Erythroblast (primary cell): Measurements from ENCODE around the gene TMEM161A.
"Not testable (repeated sequence)": the region's sequence is repeated elsewhere in the genome, so short reads cannot be mapped to it uniquely, and the experiment has no call there.

Experiments used
- GATA1 ChIP-seq: IDR thresholded peaks from 2 replicates; pipeline ENCODE4 v1.6.1; 2011; ENCODE audit warnings: low read depth, mild to moderate bottlenecking, control low read depth, low read length, moderate library complexity
- POLR2A ChIP-seq: IDR thresholded peaks from 2 replicates; pipeline ENCODE4 v1.6.1; 2011; ENCODE audit warnings: mild to moderate bottlenecking, low read length

DNA sequence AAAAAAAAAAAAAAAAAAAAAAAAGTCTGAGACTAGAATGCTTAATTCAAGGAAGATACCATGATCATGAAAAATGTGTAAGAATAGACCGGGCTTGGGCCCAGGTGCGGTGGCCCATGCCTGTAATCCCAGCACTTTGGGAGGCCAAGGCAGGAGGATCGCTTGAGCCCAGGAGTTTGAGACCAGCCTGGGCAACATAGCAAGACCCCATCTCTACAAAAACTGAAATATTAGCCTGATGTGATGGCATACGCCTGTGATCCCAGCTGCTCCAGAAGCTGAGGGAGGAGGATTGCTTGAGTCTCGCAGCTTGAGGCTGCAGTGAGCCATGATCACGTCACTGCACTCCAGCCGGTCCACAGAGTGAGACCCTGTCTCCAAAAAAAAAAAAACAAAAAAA is 31.3 kb downstream of the TMEM161A start:
- not testable (repeated sequence) for TF ChIP-seq POLR2A, GATA1
